GM13977 (cell line): ENCODE measurements around the gene FKBP8.

Experiments used
- DNase-seq: peaks from one replicate; pipeline ENCODE4 v3.0.0; 2012; ENCODE audit warnings: low spot score
- CTCF ChIP-seq: IDR thresholded peaks from 2 replicates; pipeline ENCODE4 v1.5.1; 2012; ENCODE audit warnings: mild to moderate bottlenecking, control low read depth; ENCODE audit not compliant: insufficient read depth; ENCODE audit errors: extremely low read depth, missing control alignments
- in situ Hi-C: fragments of 300-500 bp; cut with MboI; formaldehyde crosslinking; loops from one replicate; pipeline ENCODE4 v1.12.0; 2022; ENCODE audit warnings: low sequenced_read_pairs, low pct_unique_long_range_greater_than_20kb, mixed read lengths, inconsistent platforms; ENCODE audit not compliant: unreplicated experiment

FKBP8 gene

DNA sequence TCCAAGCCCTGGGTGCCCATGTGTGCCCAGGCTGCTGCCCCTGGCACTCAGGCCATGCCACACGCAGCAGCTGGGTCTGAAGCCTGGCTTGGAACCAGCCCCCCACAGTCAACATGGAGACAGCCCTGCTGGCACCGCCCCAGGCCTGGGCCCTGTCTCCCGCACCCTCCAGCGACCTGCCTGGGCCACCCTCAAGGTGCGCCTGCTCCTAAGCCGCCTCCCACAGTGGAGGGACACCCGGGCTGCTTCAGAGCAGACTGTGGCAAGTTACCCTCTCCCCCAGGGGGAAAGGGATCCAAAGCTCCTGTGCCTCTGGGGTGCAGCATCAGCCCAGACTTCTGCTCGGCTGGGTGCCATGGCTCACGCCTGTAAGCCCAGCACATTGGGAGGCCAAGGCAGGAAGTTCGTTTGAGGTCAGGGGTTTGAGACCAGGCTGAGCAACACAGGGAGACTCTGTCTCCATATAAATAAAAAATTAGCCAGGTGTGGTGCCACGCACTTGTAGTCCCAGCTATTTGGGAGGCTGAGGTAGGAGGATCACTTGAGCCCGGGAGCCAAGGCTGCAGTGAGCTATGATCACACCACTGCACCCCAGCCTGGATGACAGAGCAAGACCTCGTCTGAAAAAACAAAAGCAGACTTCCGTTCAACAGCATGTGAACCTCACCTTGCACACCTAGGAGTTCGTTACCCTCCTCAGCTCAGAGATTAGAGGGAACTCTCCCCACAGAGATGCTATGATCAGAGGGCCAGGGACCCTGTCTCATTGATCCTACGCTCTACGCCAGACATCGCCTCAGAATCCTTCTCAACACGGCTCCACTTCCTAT is 37.1 kb downstream of the FKBP8 start:
- in situ Hi-C loops: no loop called here
- TF ChIP-seq CTCF: no peak
- DNase-seq: no peak

DNA sequence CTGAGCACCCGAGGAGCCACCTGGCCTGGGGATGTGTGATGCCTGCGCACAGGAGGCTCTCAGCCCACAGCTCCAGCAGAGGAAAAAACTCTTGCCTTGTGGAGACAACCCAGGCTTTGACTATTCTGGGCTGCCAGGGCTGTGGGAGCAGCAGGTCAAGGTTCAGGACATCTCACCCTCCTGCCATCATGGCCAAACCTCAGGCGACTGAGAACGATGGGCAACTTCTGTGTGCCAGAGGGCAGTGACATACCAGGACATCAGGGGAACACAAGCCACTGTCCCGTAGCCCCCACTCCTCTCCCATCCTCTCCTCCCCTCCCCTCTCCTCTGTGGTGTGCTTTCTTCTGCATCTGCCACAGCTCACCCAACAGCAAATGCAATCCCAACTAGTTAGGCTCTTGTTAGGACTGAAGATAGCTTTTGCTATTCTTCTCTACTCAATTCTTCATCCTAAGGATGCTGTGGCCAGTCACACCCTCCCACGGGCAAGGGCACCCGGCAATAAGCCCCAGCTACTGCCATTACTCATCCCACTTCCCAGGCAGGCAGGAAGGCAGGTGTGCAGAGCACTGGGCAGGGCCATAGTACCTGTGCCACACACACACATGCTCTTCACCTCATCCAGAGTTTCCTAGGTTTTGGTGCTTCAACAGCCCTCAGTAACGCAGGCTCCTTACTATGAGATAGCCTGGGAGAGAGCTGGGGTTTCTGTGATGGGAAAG is 38.3 kb downstream of the FKBP8 start:
- TF ChIP-seq CTCF: no peak
- in situ Hi-C loops: no loop called here
- no peak for DNase-seq

DNA sequence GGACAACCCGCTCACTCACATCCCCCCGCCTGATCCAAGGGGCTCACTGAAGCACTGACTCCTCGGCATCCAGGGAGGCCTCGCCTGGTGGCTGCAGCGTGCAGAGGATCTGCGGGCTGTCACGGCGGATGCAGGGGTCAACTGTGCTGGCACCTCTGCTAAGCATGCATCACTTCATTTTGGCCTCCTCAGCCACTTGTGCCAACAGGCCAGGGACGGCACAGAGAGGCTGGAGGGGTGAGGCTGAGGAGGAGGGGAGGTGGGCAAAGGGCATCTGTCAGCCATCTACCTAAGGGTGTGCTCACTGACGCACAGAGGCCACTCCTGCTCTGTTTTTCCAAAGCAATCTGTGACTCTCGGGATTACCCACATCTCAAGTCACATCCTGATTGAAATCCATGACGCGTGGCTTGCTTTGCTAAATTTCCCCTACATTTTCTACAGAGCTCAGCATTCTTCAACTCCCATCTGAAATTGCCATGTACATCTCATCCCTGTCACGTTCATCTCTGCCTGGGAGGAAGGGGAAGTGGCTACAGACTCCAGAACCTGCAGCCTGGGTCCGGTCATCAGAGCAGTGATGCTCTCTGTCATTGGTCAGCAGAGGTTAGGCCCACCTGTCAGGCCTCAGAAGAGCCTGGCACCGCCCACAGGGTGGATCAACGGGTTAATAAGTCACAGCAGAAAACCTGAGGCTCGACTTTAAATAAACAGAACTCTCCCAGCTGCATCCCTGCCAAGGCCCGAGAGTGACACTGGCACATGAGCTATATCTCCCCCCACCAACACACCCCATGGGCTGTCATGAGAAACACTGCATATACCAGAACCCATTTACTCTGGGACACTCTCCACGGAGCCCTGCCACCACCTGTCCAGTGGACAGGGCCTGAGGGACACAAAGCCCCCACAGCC is 39.1 kb downstream of the FKBP8 start:
- DNase-seq: no peak
- no peak for TF ChIP-seq CTCF
- in situ Hi-C loops: no loop called here

GRCh38 chr19:18503337-18503970 is 39.9 kb downstream of the FKBP8 start:
- in situ Hi-C loops: no loop called here

DNA sequence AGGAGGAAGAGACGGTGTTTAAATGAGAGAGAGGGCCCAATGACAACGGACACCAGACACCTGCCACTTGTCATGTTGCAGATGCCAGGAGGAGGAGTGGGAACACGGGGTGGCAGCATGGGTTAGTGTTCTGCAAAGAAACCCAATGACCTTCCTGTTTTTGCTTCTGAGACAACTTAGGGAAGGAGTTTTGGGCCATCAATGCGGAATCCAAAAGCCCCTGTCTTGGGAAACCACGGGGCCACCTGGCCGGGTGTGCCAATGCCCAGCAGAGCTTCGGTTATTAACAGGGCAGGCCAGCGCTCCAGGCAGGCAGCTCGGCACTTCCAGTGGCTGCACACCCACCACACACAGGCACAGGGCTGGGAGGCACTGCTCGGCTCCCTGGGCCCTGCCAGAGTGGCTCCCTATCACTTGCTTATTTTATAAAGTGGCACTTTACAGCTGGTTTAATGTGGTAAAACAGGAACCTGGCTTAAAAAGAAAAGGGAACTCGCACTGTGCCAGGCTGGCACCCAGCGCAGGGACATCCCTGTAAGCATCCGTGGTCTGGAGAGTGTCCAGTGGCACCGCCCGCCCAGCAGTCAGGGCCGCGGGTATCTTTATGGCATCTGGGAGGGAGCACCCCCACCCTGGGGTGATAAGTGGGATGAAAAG is 40.6 kb downstream of the FKBP8 start:
- TF ChIP-seq CTCF: no peak
- in situ Hi-C loops: no loop called here
- DNase-seq: no peak

More at GRCh38 chr19:18503337-18503970, 39.9 kb downstream of the FKBP8 start:
- TF ChIP-seq CTCF: no peak
- DNase-seq: no peak

- no peak for DNase-seq
- in situ Hi-C loops: no loop called here
- TF ChIP-seq CTCF: no peak
These were observed 41.1 kb downstream of the FKBP8 start for GRCh38 chr19:18502246-18502637.
